K562 (cell line): ENCODE data around the gene ARID3C. TPM values are rescaled to one million over a fixed set of nuclear protein-coding genes. Genes with fewer than 3 reads are reported as not detected.

Experiments used
- C11orf30 ChIP-seq: fragments of 450-650 bp; IDR thresholded peaks from 2 replicates; pipeline ENCODE4 v1.6.1; 2016; ENCODE audit warnings: low read depth, mild to moderate bottlenecking
- ERF ChIP-seq: fragments of 450-650 bp; formaldehyde crosslinking; IDR thresholded peaks from 2 replicates; pipeline ENCODE4 v1.4.0; 2020; ENCODE audit warnings: mild to moderate bottlenecking, mixed read lengths
- NKRF ChIP-seq: fragments of 450-650 bp; IDR thresholded peaks from 2 replicates; pipeline ENCODE4 v1.6.1; 2016; ENCODE audit warnings: borderline replicate concordance
- PRDM10 ChIP-seq: fragments of 450-650 bp; IDR thresholded peaks from 2 replicates; pipeline ENCODE4 v1.6.1; 2018; ENCODE audit not compliant: partially characterized antibody
- SMC3 ChIP-seq: conservative IDR thresholded peaks from 2 replicates; pipeline ENCODE4 v1.6.1; 2011; ENCODE audit warnings: low read depth, low read length, improper control_type of control experiment; ENCODE audit not compliant: insufficient read depth
- SREBF1 ChIP-seq: fragments of 150-350 bp; IDR thresholded peaks from 2 replicates; pipeline ENCODE4 v1.6.1; 2014; ENCODE audit warnings: antibody characterized with exemption, low read depth, low read length, borderline replicate concordance
- USF1 ChIP-seq: sonication (generic); formaldehyde crosslinking; IDR thresholded peaks from 2 replicates; pipeline ENCODE4 v1.9.0; 2022; ENCODE audit warnings: mild to moderate bottlenecking, missing genetic modification reagents
- ZNF407 ChIP-seq: fragments of 450-650 bp; IDR thresholded peaks from 2 replicates; pipeline ENCODE4 v1.6.1; 2016; ENCODE audit warnings: low read depth
- ZNF696 ChIP-seq: fragments of 250-450 bp; sonication (Bioruptor Pico); conservative IDR thresholded peaks from 2 replicates; pipeline ENCODE4 v1.4.0; 2020; ENCODE audit warnings: mild to moderate bottlenecking, moderate library complexity
- polyA plus RNA-seq, 8 experiments: library from polyadenylated mRNA; depleted of rRNA in 4 of 8; stranded (reverse) in 5 of 8; unstranded in 3 of 8; fragments of >200 nt; fragmentation: Nextera tagmentation in 2 of 8; fragmentation: Illumina TruSeq in 1 of 8; extraction: Ambion mirVana in 2 of 8; extraction: Trizol in 1 of 8; gene quantifications; 2 replicates each; pipeline versions ENCODE4 v1.2.1 to v1.2.3, GENCODE V29; 2011 to 2014; ENCODE audit warnings: inconsistent platforms in 1 of 8, missing spikeins in 1 of 8
- total RNA-seq, 7 experiments: library from RNA; depleted of rRNA in 6 of 7; stranded (reverse); fragments of >200 nt in 6 of 7; fragmentation: Illumina TruSeq in 2 of 7; extraction: Trizol in 2 of 7; gene quantifications; 2 replicates each; pipeline versions ENCODE4 v1.2.1 to v1.2.3, GENCODE V29; 2011 to 2021; ENCODE audit warnings: low replicate concordance in 1 of 7
- TF ChIP-seq, protein P1 (sequence below): fragments of 250-450 bp; sonication (Bioruptor Pico); IDR thresholded peaks from 2 replicates; pipeline ENCODE4 v1.5.0; 2021

The ARID3C gene
- total and polyA plus RNA-seq, 9 of the 15 experiments (the other 6 are each of a cell fraction or from before 2014, with no cell fraction given) = not detected

- TF ChIP-seq PRDM10 (no peak), SREBF1 (no peak), ERF (no peak), NKRF (peak; percentile 75), SMC3 (no peak), ZNF696 (CRISPR knock-in tag) (no peak), C11orf30 (no peak), USF1 (CRISPR knock-in tag) (no peak), ZNF407 (no peak)
- TF ChIP-seq, protein P1, sequence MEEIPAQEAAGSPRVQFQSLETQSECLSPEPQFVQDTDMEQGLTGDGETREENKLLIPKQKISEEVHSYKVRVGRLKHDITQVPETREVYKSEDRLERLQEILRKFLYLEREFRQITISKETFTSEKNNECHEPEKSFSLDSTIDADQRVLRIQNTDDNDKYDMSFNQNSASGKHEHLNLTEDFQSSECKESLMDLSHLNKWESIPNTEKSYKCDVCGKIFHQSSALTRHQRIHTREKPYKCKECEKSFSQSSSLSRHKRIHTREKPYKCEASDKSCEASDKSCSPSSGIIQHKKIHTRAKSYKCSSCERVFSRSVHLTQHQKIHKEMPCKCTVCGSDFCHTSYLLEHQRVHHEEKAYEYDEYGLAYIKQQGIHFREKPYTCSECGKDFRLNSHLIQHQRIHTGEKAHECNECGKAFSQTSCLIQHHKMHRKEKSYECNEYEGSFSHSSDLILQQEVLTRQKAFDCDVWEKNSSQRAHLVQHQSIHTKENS = no peak
Measured at GRCh38 chr9:34665381-34666250, 36.8 kb upstream of the ARID3C start (continued).
